ENCODE measurements around the gene RPS18. TPM values are rescaled to one million over a fixed set of nuclear protein-coding genes. Genes with fewer than 3 reads are reported as not detected.

RPS18 gene
- total and polyA plus RNA-seq, 2 of the 13 experiments (the other 11 are each of a cell fraction or from before 2014, with no cell fraction given) = 3,896 to 5,806 TPM

DNA sequence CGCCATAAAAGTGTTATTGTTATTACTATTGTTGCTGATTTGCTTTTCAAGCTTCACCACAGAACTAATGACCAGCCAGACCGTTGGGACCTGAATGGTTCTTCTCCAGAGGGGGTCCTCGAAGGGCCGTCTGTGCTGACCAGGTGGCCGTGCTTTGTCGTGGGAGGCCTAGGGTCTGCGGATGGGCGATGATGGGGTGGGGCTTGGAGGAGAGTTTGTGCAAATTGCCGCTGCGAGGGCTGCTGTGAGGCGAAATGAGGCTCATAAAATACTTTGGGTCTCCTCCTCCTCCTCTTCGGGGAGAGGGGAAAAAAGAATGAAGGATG, 51.7 kb downstream of the RPS18 start:
- peak overlapping the region; percentile 53 to 88 (median 76) for H3K4me3 ChIP-seq (replicated peaks in 1 of 3; ENCODE audit: insufficient read depth in 1 of 3, low read depth in 2 of 3, low read length in 3 of 3)
- peak; percentile 25 for ATAC-seq
- TF ChIP-seq, protein P1, sequence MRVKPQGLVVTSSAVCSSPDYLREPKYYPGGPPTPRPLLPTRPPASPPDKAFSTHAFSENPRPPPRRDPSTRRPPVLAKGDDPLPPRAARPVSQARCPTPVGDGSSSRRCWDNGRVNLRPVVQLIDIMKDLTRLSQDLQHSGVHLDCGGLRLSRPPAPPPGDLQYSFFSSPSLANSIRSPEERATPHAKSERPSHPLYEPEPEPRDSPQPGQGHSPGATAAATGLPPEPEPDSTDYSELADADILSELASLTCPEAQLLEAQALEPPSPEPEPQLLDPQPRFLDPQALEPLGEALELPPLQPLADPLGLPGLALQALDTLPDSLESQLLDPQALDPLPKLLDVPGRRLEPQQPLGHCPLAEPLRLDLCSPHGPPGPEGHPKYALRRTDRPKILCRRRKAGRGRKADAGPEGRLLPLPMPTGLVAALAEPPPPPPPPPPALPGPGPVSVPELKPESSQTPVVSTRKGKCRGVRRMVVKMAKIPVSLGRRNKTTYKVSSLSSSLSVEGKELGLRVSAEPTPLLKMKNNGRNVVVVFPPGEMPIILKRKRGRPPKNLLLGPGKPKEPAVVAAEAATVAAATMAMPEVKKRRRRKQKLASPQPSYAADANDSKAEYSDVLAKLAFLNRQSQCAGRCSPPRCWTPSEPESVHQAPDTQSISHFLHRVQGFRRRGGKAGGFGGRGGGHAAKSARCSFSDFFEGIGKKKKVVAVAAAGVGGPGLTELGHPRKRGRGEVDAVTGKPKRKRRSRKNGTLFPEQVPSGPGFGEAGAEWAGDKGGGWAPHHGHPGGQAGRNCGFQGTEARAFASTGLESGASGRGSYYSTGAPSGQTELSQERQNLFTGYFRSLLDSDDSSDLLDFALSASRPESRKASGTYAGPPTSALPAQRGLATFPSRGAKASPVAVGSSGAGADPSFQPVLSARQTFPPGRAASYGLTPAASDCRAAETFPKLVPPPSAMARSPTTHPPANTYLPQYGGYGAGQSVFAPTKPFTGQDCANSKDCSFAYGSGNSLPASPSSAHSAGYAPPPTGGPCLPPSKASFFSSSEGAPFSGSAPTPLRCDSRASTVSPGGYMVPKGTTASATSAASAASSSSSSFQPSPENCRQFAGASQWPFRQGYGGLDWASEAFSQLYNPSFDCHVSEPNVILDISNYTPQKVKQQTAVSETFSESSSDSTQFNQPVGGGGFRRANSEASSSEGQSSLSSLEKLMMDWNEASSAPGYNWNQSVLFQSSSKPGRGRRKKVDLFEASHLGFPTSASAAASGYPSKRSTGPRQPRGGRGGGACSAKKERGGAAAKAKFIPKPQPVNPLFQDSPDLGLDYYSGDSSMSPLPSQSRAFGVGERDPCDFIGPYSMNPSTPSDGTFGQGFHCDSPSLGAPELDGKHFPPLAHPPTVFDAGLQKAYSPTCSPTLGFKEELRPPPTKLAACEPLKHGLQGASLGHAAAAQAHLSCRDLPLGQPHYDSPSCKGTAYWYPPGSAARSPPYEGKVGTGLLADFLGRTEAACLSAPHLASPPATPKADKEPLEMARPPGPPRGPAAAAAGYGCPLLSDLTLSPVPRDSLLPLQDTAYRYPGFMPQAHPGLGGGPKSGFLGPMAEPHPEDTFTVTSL (CRISPR knock-in tag; IDR thresholded peaks at IDR 0.05; ENCODE audit: borderline replicate concordance) = no peak
- TF ChIP-seq ZNF562 (CRISPR knock-in tag; IDR thresholded peaks at IDR 0.05; ENCODE audit: borderline replicate concordance) (no peak), IRF2 (CRISPR knock-in tag; IDR thresholded peaks at IDR 0.05) (no peak), ZBTB8A (CRISPR knock-in tag; IDR thresholded peaks at IDR 0.05; ENCODE audit: borderline replicate concordance, low read depth) (no peak), POLR2A (IDR thresholded peaks at IDR 0.05; ENCODE audit: insufficient read depth in 1 of 2, low read depth in 2 of 2, low read length in 2 of 2) (no peak), ZNF749 (CRISPR knock-in tag; IDR thresholded peaks at IDR 0.05; ENCODE audit: borderline replicate concordance) (no peak), ZNF703 (CRISPR knock-in tag; IDR thresholded peaks at IDR 0.05; ENCODE audit: borderline replicate concordance) (peak; percentile 56; the same call in 1 of the 2 replicates), ZNF878 (CRISPR knock-in tag; IDR thresholded peaks at IDR 0.05) (0 out of 2 replicates have a peak, but pooled peaks have one; percentile 13), KDM4B (CRISPR knock-in tag; IDR thresholded peaks at IDR 0.05) (no peak), ZNF777 (CRISPR knock-in tag; IDR thresholded peaks at IDR 0.05) (peak; percentile 22), ZNF788 (CRISPR knock-in tag; IDR thresholded peaks at IDR 0.05; ENCODE audit: borderline replicate concordance) (no peak), ZNF253 (CRISPR knock-in tag; IDR thresholded peaks at IDR 0.05; ENCODE audit: borderline replicate concordance) (0 out of 2 replicates have a peak, but pooled peaks have one; percentile 10)
- TF ChIP-seq, protein P2, sequence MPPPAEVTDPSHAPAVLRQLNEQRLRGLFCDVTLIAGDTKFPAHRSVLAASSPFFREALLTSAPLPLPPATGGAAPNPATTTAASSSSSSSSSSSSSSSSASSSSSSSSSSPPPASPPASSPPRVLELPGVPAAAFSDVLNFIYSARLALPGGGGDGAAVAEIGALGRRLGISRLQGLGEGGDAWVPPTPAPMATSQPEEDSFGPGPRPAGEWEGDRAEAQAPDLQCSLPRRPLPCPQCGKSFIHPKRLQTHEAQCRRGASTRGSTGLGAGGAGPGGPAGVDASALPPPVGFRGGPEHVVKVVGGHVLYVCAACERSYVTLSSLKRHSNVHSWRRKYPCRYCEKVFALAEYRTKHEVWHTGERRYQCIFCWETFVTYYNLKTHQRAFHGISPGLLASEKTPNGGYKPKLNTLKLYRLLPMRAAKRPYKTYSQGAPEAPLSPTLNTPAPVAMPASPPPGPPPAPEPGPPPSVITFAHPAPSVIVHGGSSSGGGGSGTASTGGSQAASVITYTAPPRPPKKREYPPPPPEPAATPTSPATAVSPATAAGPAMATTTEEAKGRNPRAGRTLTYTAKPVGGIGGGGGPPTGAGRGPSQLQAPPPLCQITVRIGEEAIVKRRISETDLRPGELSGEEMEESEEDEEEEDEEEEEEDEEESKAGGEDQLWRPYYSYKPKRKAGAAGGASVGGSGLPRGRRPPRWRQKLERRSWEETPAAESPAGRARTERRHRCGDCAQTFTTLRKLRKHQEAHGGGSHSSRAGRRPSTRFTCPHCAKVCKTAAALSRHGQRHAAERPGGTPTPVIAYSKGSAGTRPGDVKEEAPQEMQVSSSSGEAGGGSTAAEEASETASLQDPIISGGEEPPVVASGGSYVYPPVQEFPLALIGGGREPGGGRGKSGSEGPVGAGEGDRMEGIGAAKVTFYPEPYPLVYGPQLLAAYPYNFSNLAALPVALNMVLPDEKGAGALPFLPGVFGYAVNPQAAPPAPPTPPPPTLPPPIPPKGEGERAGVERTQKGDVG (CRISPR knock-in tag; IDR thresholded peaks at IDR 0.05; ENCODE audit: borderline replicate concordance) = no peak
- TF ChIP-seq, protein P3, sequence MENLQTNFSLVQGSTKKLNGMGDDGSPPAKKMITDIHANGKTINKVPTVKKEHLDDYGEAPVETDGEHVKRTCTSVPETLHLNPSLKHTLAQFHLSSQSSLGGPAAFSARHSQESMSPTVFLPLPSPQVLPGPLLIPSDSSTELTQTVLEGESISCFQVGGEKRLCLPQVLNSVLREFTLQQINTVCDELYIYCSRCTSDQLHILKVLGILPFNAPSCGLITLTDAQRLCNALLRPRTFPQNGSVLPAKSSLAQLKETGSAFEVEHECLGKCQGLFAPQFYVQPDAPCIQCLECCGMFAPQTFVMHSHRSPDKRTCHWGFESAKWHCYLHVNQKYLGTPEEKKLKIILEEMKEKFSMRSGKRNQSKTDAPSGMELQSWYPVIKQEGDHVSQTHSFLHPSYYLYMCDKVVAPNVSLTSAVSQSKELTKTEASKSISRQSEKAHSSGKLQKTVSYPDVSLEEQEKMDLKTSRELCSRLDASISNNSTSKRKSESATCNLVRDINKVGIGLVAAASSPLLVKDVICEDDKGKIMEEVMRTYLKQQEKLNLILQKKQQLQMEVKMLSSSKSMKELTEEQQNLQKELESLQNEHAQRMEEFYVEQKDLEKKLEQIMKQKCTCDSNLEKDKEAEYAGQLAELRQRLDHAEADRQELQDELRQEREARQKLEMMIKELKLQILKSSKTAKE (CRISPR knock-in tag; IDR thresholded peaks at IDR 0.05; ENCODE audit: borderline replicate concordance) = 0 out of 2 replicates have a peak, but pooled peaks have one; percentile 28

More for the DNA sequence above, 51.7 kb downstream of the RPS18 start:
- no TSS peak for BruUV-seq (replicated peaks)
- no peaks in the 10 kb centered on the region for H3K9me3 ChIP-seq (ENCODE audit: low read length)
- H3K79me2 ChIP-seq (ENCODE audit: insufficient read depth, low read length) = peaks cover 22% of the 10 kb centered on the region
- peaks cover 5 to 29% of the 10 kb centered on the region in 2 experiments for H3K36me3 ChIP-seq (replicated peaks in 1 of 2; ENCODE audit: control insufficient read depth in 1 of 2, insufficient read depth in 2 of 2, low read length in 2 of 2)
- H3K4me1 ChIP-seq (ENCODE audit: insufficient read depth, low read length) = peaks cover 46% of the 10 kb centered on the region
- H3K27me3 ChIP-seq (ENCODE audit: control insufficient read depth in 1 of 2, insufficient read depth in 2 of 2, low read length in 2 of 2) = no peaks in the 10 kb centered on the region; a peak in 2 of 5 replicates
- peak overlapping the region; percentile 85 for H2AFZ ChIP-seq (ENCODE audit: low read length)
- no peak for DNase-seq (ENCODE audit: low spot score)
- peak overlapping the region; percentile 43 for H3K9ac ChIP-seq (ENCODE audit: insufficient read depth, low read depth, low read length)
- ChIA-PET CTCF (ENCODE audit: low intra/inter-chr PET ratio, low total read pairs) (no interaction called here), POLR2A (interaction anchor here (0.8 kb wide), 1 partner anchor 354 kb away, joined by 3 read pairs; the partner anchor contains the start of gene BRD2)
- peak overlapping the region; percentile 90 for H3K4me2 ChIP-seq (ENCODE audit: low read depth, low read length)
- under 1% methylated on average over 12 of the region's 12 CpGs for WGBS (ENCODE audit: low lambda C conversion rate)
- no peak for FAIRE-seq
- peak overlapping the region; percentile 54 for H3K27ac ChIP-seq (ENCODE audit: extremely low read length, insufficient read depth, low read length)
- in situ Hi-C loops (cut with HindIII; ENCODE audit: extremely low pct_ligation_motif_present, low pct_unique_long_range_greater_than_20kb) = no loop called here
- intact Hi-C loops (cut with micrococcal nuclease; ENCODE audit: unreplicated experiment) = loop anchor here (1.0 kb wide), 1 partner anchor 68 kb away; the partner anchor contains the start of gene KIFC1
- no peaks in the 10 kb centered on the region for H4K20me1 ChIP-seq (ENCODE audit: insufficient read depth, low read length)

Data from HepG2 (cell line).